ENCODE results near the gene PLEKHG4. TPM values are rescaled to one million over a fixed set of nuclear protein-coding genes. Genes with fewer than 3 reads are reported as not detected.
A peak's percentile ranks its signal among the peaks of the same experiment; 100 is the strongest.

Gene PLEKHG4, protein sequence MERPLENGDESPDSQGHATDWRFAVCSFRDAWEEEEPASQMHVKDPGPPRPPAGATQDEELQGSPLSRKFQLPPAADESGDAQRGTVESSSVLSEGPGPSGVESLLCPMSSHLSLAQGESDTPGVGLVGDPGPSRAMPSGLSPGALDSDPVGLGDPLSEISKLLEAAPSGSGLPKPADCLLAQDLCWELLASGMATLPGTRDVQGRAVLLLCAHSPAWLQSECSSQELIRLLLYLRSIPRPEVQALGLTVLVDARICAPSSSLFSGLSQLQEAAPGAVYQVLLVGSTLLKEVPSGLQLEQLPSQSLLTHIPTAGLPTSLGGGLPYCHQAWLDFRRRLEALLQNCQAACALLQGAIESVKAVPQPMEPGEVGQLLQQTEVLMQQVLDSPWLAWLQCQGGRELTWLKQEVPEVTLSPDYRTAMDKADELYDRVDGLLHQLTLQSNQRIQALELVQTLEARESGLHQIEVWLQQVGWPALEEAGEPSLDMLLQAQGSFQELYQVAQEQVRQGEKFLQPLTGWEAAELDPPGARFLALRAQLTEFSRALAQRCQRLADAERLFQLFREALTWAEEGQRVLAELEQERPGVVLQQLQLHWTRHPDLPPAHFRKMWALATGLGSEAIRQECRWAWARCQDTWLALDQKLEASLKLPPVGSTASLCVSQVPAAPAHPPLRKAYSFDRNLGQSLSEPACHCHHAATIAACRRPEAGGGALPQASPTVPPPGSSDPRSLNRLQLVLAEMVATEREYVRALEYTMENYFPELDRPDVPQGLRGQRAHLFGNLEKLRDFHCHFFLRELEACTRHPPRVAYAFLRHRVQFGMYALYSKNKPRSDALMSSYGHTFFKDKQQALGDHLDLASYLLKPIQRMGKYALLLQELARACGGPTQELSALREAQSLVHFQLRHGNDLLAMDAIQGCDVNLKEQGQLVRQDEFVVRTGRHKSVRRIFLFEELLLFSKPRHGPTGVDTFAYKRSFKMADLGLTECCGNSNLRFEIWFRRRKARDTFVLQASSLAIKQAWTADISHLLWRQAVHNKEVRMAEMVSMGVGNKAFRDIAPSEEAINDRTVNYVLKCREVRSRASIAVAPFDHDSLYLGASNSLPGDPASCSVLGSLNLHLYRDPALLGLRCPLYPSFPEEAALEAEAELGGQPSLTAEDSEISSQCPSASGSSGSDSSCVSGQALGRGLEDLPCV
- 13.3 and 24.3 TPM in 2 replicates for total RNA-seq (ENCODE audit: low replicate concordance)

DNA sequence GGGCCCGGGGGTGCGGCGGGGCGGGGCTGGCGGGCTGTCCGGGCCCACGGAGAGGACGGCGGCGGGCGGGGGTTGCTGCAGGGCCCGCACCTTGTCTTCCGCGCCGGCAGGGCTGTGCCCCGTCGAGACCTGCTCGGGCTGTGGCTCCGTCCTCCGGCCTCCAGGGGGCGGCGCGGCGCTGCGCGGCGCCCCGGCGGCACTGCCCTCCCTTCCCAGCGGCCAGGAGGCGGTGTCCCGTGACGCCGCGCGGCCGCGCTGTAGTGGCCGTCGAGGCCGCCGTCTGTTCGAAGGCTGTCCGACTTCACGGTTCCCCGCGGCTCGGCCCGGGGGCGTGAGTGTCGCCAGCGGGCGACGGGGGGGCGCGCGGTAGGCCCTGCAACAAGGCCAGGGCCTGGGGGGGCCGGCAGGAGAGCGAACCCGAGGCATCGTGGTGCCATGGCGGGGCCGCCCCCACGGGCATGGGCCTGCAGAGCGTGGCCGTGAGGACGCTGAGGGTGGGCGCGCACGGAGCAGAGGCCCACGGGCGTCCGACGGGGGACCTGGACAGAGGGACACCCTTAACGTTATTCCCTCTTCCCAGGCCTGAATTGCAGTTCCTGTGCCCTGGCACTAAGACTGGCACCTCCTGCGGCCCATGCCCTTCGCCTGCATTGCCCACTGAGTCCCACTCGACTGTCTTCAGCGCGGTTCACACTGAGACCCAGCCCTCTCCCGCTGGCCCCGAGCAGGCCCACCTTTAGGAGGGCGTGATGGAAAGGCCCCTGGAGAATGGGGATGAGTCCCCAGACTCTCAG, at the start of gene PLEKHG4:
Gene PLEKHG4, plus strand, starts transcription at position 237 of the 794 bp plus-strand sequence. Its CDS starts 513 bp downstream, at position 750.
- H3K4me3 ChIP-seq (ENCODE audit: low read depth, low read length), result peak within 1 kb of the TSS; percentile 67
- TF ChIP-seq, protein P1, sequence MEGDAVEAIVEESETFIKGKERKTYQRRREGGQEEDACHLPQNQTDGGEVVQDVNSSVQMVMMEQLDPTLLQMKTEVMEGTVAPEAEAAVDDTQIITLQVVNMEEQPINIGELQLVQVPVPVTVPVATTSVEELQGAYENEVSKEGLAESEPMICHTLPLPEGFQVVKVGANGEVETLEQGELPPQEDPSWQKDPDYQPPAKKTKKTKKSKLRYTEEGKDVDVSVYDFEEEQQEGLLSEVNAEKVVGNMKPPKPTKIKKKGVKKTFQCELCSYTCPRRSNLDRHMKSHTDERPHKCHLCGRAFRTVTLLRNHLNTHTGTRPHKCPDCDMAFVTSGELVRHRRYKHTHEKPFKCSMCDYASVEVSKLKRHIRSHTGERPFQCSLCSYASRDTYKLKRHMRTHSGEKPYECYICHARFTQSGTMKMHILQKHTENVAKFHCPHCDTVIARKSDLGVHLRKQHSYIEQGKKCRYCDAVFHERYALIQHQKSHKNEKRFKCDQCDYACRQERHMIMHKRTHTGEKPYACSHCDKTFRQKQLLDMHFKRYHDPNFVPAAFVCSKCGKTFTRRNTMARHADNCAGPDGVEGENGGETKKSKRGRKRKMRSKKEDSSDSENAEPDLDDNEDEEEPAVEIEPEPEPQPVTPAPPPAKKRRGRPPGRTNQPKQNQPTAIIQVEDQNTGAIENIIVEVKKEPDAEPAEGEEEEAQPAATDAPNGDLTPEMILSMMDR (IDR thresholded peaks at IDR 0.05; ENCODE audit: insufficient read depth, low read length), result peak; percentile 49
- DNase-seq (ENCODE audit: low read depth), result peak; percentile 59

DNA sequence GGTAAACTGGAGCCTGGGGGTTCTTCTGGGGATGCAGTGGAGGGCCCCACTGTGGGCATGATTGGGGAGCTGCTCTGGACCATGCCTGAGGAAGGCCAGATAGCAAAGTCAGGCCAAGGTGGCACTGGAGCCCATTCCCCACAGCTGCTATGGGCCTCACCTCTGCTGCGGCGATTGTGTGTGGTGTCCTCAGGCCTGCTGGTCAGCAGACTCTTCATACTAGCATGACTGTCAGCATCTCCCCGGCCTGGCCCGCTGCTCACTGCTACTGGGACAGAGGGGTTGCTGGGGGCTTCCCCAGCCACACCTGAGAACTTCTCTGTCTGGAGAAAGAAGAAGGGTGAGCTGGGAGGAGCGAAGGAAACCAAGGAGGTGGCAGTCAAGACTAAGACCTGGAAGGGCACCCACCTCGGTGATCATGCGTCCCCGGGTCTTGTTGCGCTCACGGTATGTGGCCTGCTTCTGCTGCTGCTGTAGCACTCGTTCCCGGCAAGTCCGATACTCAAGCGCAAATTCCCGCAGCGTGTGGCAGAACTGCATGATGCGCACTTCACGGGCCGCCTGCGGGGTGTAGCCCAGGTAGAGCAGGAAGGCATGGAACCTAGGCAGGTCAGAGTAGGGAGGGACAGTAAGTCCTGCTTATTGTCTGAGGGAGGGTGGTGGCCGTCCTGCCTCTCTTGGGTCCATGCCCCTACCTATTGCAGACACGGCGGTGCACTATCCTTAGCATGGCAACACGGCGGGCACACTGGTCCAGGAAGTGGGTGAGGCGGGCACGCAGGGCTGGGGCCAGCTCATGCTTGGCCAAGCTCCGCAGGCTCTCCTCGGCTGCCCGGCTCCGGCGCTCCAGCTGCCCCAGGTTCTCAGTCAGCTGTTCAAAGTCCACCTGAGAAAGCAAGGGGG, 49.2 kb upstream of the PLEKHG4 start:
- H3K4me3 ChIP-seq (ENCODE audit: low read depth, low read length), result no peak overlapping the region
- DNase-seq (ENCODE audit: low read depth), result no peak
- TF ChIP-seq, protein P1 (IDR thresholded peaks at IDR 0.05; ENCODE audit: insufficient read depth, low read length), result no peak

DNA sequence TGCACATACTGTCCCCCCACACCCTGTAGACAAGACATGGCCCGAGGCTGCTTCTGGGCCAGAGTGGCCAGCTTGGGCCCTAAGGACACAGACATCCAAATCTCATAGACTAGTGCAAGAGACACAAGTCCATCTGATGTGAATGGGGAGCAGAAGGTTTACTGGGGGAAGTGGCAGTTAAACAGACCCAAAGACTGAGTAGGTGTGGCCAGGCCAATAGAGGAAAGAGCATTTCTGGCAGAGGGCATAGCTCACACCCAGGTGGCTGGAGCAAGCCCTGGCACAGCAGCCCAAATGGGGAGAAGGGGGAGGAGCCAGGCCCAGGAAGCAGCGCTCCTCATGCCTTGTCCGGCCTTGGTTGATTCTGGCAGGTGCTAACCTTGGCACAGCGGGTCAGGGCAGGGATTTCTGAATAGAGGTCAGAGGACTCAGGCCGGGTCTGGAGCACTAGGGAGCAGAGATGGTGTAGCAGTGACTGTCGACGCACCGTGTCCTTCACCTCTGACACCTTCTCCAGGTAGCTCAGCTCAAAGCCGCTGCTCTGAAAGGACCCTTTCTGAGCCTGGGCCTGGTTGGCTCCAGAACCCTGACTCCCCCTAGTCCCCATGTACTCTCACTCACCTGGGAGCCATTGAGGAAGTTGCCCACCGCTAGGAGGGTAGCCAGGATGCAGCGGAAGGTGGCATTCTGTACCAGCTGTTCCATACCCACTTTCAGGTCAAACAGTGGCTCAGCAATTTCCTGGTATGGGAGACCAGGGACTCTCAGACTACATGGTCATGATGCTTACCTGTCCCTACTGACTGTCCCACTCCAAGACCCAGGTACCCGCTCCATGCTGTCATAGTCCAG, 48.3 kb upstream of the PLEKHG4 start:
- TF ChIP-seq, protein P1 (IDR thresholded peaks at IDR 0.05; ENCODE audit: insufficient read depth, low read length), result no peak
- DNase-seq (ENCODE audit: low read depth), result no peak
- no peak overlapping the region for H3K4me3 ChIP-seq (ENCODE audit: low read depth, low read length)

DNA sequence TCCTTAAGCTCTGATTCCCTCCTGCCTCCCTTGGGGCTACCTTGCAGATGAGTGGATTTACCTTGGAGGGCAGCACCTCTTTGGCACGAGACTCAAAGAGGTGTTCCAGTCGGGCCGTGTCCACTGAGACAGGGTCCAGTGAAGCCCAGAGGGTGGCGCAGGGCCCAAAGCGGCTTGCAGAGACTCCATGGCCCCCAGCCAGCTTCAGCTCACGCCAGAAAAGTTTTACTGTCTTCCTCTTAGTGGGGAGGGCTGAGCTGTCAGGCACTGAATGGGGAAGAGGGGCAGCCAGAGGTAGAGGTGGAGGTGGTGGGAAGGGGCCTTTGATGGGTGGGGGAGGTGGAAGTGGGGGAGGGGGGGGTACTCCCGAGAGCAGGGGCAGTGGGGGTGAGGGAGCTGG, 45.7 kb upstream of the PLEKHG4 start:
- TF ChIP-seq, protein P1 (IDR thresholded peaks at IDR 0.05; ENCODE audit: insufficient read depth, low read length), result no peak
- H3K4me3 ChIP-seq (ENCODE audit: low read depth, low read length), result no peak overlapping the region
- DNase-seq (ENCODE audit: low read depth), result no peak

DNA sequence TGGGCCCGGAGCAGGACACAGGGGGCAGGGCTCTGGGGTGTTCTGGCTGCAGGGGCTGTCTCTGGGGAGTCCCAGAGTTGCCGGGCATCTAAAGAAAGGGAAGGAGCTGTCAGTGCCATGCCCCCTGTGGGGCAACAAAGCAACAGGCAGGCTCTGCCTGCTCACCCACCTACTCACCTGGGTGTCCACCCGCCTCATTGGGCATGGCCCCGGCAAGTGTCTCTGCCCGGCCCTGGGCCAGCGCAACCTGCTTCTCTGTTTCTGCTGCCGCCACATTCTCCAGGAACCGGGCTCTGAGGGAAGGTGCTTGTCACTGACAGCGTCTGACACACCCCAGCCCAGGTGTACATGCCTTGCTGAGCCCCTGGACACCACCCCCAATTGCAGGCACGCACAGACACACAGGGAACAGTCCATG, 45.1 kb upstream of the PLEKHG4 start:
- no peak for DNase-seq (ENCODE audit: low read depth)
- H3K4me3 ChIP-seq (ENCODE audit: low read depth, low read length), result no peak overlapping the region
- TF ChIP-seq, protein P1 (IDR thresholded peaks at IDR 0.05; ENCODE audit: insufficient read depth, low read length), result no peak
